ENCODE data around the gene ISY1. TPM values are rescaled to one million over a fixed set of nuclear protein-coding genes. Genes with fewer than 3 reads are reported as not detected.

ISY1 gene
- 10 to 100 TPM; 84.6 to 94.7 TPM for total RNA-seq
- 91.6 TPM for polyA plus RNA-seq

GRCh38 chr3:129160891-129161859 lies at the start of gene ISY1:
Gene ISY1, minus strand, starts transcription at chr3:129161063. Its CDS starts 88 bp downstream, at chr3:129160975.
- POLR2A ChIA-PET, result interaction anchor here (0.7 to 2.4 kb wide), 9 partner anchors 18 to 151 kb away, joined by 3 to 20 read pairs (median 4); partner anchors contain the start of genes CNBP and HMCES
- no peaks in the 10 kb centered on the region for H3K9me3 Mint-ChIP-seq
- CTCF ChIA-PET, result interaction anchor here (0.6 to 2.2 kb wide), 18 partner anchors 9 to 191 kb away, joined by 3 to 21 read pairs (median 4); partner anchors contain the start of genes CFAP92, CNBP and RAB43

DNA sequence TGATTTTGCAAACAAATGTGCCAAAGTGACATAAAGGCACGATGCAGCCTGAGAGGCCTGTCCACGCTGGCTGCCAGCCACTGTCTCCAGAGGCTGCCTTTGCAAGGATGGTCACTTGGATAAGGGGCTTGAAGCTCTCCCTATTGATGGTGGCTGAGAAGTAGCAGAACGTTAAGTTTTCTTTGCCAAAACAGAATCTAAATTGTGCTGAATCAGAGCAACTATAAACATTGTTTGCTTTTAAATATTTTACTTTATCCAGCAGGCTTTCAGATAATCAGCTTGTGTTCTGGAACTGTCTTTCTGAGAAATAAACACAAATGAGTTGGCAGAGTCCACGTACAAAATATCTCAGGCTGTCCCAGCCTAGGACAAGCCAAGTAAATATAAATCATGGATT lies 46.6 kb upstream of the ISY1 start:
- no peak overlapping the region for H3K4me3 ChIP-seq (ENCODE audit: low read length)
- H3K27me3 ChIP-seq (ENCODE audit: insufficient read depth, low read length, poor library complexity, severe bottlenecking), result no peaks in the 10 kb centered on the region
- Mint-ChIP-seq H3K9me3 (no peaks in the 10 kb centered on the region), H3K4me3 (no peak overlapping the region), H3K4me1 (no peaks in the 10 kb centered on the region), H3K36me3 (no peaks in the 10 kb centered on the region), H3K27me3 (peaks cover 5 to 6% of the 10 kb centered on the region in 2 donors), H3K27ac (peak overlapping the region in 1 of 8 donors; percentile 89)
- no peak overlapping the region for H3K27ac ChIP-seq (ENCODE audit: low read depth, low read length)
- ChIA-PET CTCF (no interaction called here), POLR2A (no interaction called here)
- no peaks in the 10 kb centered on the region for H3K36me3 ChIP-seq (ENCODE audit: insufficient read depth, low read length)
- DNase-seq, result no peak
- H3K9me3 ChIP-seq (ENCODE audit: low read length), result no peaks in the 10 kb centered on the region
- H3K4me1 ChIP-seq (ENCODE audit: insufficient read depth, low read length), result no peaks in the 10 kb centered on the region

More at GRCh38 chr3:129160891-129161859, at the start of gene ISY1:
- H3K4me3 Mint-ChIP-seq, result peak within 1 kb of the TSS; percentile 95 to 99 (median 98)
- H3K36me3 Mint-ChIP-seq, result peaks cover 0 to 46% (median 4%) of the 10 kb centered on the region in 3 donors
- peak within 1 kb of the TSS; percentile 95 for H3K27ac ChIP-seq (ENCODE audit: low read depth, low read length)
- H3K27ac Mint-ChIP-seq, result peak within 1 kb of the TSS; percentile 97 to 100 (median 99)
- no peaks in the 10 kb centered on the region for H3K9me3 ChIP-seq (ENCODE audit: low read length)
- peaks cover 21% of the 10 kb centered on the region for H3K4me1 ChIP-seq (ENCODE audit: insufficient read depth, low read length)
- peaks cover 31 to 53% (median 42%) of the 10 kb centered on the region in 3 donors for H3K4me1 Mint-ChIP-seq
- peaks cover 0 to 4% of the 10 kb centered on the region in 2 donors for H3K27me3 Mint-ChIP-seq
- peaks cover 19% of the 10 kb centered on the region for H3K36me3 ChIP-seq (ENCODE audit: insufficient read depth, low read length)
- H3K27me3 ChIP-seq (ENCODE audit: insufficient read depth, low read length, poor library complexity, severe bottlenecking), result no peaks in the 10 kb centered on the region
- H3K4me3 ChIP-seq (ENCODE audit: low read length), result peak within 1 kb of the TSS; percentile 98
- DNase-seq, result peak; percentile 80 to 93 (median 91)

DNA sequence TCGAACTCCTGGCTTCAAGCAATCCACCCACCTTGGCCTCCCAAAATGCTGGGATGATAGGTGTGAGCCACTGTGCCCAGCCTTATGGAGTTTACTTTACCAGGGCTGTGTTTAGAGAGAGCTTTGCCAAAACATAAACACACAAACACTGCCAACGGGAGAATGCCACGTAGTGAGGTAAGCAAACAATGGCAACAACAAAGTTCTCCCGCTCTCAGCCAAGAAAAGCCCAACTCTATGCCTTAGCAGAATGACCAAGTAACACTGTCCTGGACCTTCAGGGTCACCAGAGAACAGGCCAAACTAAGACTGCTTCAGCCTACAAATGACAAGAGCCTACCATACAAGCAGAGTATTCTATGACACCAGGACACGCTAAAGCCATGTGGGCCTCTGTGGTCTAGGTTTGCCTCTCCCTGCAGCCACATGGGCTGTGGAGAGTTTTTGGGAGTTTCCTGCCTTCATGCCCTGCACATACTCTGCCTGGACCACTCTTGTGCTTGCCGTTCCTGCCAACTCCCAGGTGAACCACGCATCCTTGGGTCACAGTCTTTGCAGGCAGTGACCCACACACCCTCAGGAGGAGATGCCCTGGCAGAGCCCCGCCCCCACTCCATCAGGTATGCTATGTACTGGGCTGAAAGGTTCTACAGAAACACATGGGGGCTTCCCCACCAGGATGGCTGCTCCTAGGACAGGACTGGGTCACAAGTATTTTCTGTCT lies 44.4 kb upstream of the ISY1 start:
- Mint-ChIP-seq H3K36me3 (no peaks in the 10 kb centered on the region), H3K27me3 (peaks cover 2 to 3% of the 10 kb centered on the region in 2 donors), H3K27ac (peak overlapping the region in 1 of 8 donors; percentile 40), H3K4me1 (no peaks in the 10 kb centered on the region), H3K9me3 (no peaks in the 10 kb centered on the region), H3K4me3 (no peak overlapping the region)
- Histone ChIP-seq H3K27ac (ENCODE audit: low read depth, low read length) (no peak overlapping the region), H3K9me3 (ENCODE audit: low read length) (no peaks in the 10 kb centered on the region), H3K36me3 (ENCODE audit: insufficient read depth, low read length) (no peaks in the 10 kb centered on the region), H3K27me3 (ENCODE audit: insufficient read depth, low read length, poor library complexity, severe bottlenecking) (no peaks in the 10 kb centered on the region), H3K4me1 (ENCODE audit: insufficient read depth, low read length) (no peaks in the 10 kb centered on the region), H3K4me3 (ENCODE audit: low read length) (no peak overlapping the region)
- DNase-seq, result no peak
- POLR2A ChIA-PET, result no interaction called here
- CTCF ChIA-PET, result no interaction called here

- no peak overlapping the region for H3K4me3 ChIP-seq (ENCODE audit: low read length)
- CTCF ChIA-PET, result no interaction called here
Measured at GRCh38 chr3:129204473-129204872, 43.6 kb upstream of the ISY1 start.

DNA sequence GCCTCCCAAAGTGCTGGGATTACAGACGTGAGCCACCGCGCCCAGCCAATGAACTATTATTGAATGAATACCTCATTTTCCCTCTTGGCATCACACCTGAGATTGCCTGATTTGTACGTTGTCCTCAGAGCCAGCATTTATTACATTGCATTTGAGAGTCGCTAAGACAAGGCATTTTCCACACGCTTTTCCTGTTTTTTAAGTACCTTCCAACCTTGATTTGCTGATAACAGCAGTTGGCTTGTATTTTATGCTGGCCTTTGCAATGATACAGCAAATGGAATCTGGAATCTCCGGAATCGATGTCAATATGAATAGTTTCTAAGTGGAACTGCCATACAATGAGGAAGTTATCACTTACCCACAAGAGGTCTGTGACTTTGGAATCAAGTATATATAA lies 38.5 kb upstream of the ISY1 start:
- no peak overlapping the region for H3K27ac ChIP-seq (ENCODE audit: low read depth, low read length)
- no peak overlapping the region for H3K4me3 ChIP-seq (ENCODE audit: low read length)
- H3K27me3 Mint-ChIP-seq, result no peaks in the 10 kb centered on the region
- CTCF ChIA-PET, result interaction anchor here (1.3 kb wide), 1 partner anchor 229 kb away, joined by 5 read pairs; no protein-coding TSS in a partner anchor
- H3K4me1 Mint-ChIP-seq, result no peaks in the 10 kb centered on the region
- no peaks in the 10 kb centered on the region for H3K36me3 Mint-ChIP-seq
- POLR2A ChIA-PET, result no interaction called here
- no peaks in the 10 kb centered on the region for H3K9me3 Mint-ChIP-seq
- no peaks in the 10 kb centered on the region for H3K36me3 ChIP-seq (ENCODE audit: insufficient read depth, low read length)
- no peak overlapping the region for H3K27ac Mint-ChIP-seq
- H3K4me3 Mint-ChIP-seq, result no peak overlapping the region
- no peaks in the 10 kb centered on the region for H3K27me3 ChIP-seq (ENCODE audit: insufficient read depth, low read length, poor library complexity, severe bottlenecking)
- H3K4me1 ChIP-seq (ENCODE audit: insufficient read depth, low read length), result no peaks in the 10 kb centered on the region
- no peak for DNase-seq
- H3K9me3 ChIP-seq (ENCODE audit: low read length), result no peaks in the 10 kb centered on the region

More at GRCh38 chr3:129204473-129204872, 43.6 kb upstream of the ISY1 start:
- Histone ChIP-seq H3K9me3 (ENCODE audit: low read length) (no peaks in the 10 kb centered on the region), H3K36me3 (ENCODE audit: insufficient read depth, low read length) (no peaks in the 10 kb centered on the region), H3K4me1 (ENCODE audit: insufficient read depth, low read length) (no peaks in the 10 kb centered on the region), H3K27me3 (ENCODE audit: insufficient read depth, low read length, poor library complexity, severe bottlenecking) (no peaks in the 10 kb centered on the region), H3K27ac (ENCODE audit: low read depth, low read length) (no peak overlapping the region)
- H3K36me3 Mint-ChIP-seq, result no peaks in the 10 kb centered on the region
- H3K4me3 Mint-ChIP-seq, result no peak overlapping the region
- no peaks in the 10 kb centered on the region for H3K27me3 Mint-ChIP-seq
- POLR2A ChIA-PET, result no interaction called here
- no peaks in the 10 kb centered on the region for H3K9me3 Mint-ChIP-seq
- no peak for DNase-seq
- no peaks in the 10 kb centered on the region for H3K4me1 Mint-ChIP-seq
- H3K27ac Mint-ChIP-seq, result no peak overlapping the region

DNA sequence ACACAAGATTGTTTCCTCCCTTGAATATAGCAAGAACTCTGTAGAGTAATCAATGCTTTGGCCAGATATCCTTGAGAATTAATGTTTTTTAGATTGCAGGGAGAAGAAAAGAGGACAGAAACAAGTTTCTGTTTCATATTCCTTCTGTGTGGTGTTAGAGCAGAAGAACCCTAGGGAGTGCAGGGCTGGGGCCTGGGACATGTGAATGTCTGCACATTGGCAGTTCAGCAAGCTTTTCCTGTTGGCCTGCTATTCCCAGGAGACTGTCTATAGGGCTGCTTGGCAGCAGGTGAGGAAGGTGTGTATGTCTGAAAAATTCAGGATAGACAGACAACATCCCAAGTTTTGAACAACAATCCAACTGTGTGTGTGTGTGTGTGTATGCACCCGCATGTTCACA lies 36.5 kb upstream of the ISY1 start:
- DNase-seq, result no peak
- H3K4me1 ChIP-seq (ENCODE audit: insufficient read depth, low read length), result no peaks in the 10 kb centered on the region
- H3K4me3 Mint-ChIP-seq, result no peak overlapping the region
- CTCF ChIA-PET, result interaction anchor here (0.5 to 1.9 kb wide), 2 partner anchors 144 to 714 kb away, joined by 3 to 4 read pairs; no protein-coding TSS in a partner anchor
- no peak overlapping the region for H3K27ac ChIP-seq (ENCODE audit: low read depth, low read length)
- POLR2A ChIA-PET, result no interaction called here
- H3K9me3 ChIP-seq (ENCODE audit: low read length), result no peaks in the 10 kb centered on the region
- no peaks in the 10 kb centered on the region for H3K9me3 Mint-ChIP-seq
- H3K36me3 Mint-ChIP-seq, result no peaks in the 10 kb centered on the region
- peak overlapping the region in 1 of 8 donors; percentile 39 for H3K27ac Mint-ChIP-seq
- H3K27me3 ChIP-seq (ENCODE audit: insufficient read depth, low read length, poor library complexity, severe bottlenecking), result no peaks in the 10 kb centered on the region
- H3K27me3 Mint-ChIP-seq, result no peaks in the 10 kb centered on the region
- no peaks in the 10 kb centered on the region for H3K36me3 ChIP-seq (ENCODE audit: insufficient read depth, low read length)
- no peak overlapping the region for H3K4me3 ChIP-seq (ENCODE audit: low read length)
- H3K4me1 Mint-ChIP-seq, result no peaks in the 10 kb centered on the region

- Mint-ChIP-seq H3K9me3 (no peaks in the 10 kb centered on the region), H3K27me3 (no peaks in the 10 kb centered on the region), H3K4me3 (no peak overlapping the region), H3K27ac (no peak overlapping the region), H3K4me1 (no peaks in the 10 kb centered on the region), H3K36me3 (no peaks in the 10 kb centered on the region)
- Histone ChIP-seq H3K27ac (ENCODE audit: low read depth, low read length) (no peak overlapping the region), H3K36me3 (ENCODE audit: insufficient read depth, low read length) (no peaks in the 10 kb centered on the region), H3K27me3 (ENCODE audit: insufficient read depth, low read length, poor library complexity, severe bottlenecking) (no peaks in the 10 kb centered on the region), H3K9me3 (ENCODE audit: low read length) (no peaks in the 10 kb centered on the region), H3K4me3 (ENCODE audit: low read length) (no peak overlapping the region), H3K4me1 (ENCODE audit: insufficient read depth, low read length) (no peaks in the 10 kb centered on the region)
- ChIA-PET POLR2A (no interaction called here), CTCF (interaction anchor here (1.9 kb wide), 1 partner anchor 143 kb away, joined by 4 read pairs; no protein-coding TSS in a partner anchor)
- DNase-seq, result no peak
Measured at GRCh38 chr3:129196601-129197000, 35.7 kb upstream of the ISY1 start.
